HG02884 (cell line): ENCODE measurements around the gene MAP3K7CL.

Source experiments
- ATAC-seq: cut with Tn5 transposase; IDR thresholded peaks from one replicate; pipeline ENCODE4 v1.9.1; 2021; ENCODE audit warnings: mild to moderate bottlenecking, moderate library complexity; ENCODE audit not compliant: unreplicated experiment

The MAP3K7CL gene

DNA sequence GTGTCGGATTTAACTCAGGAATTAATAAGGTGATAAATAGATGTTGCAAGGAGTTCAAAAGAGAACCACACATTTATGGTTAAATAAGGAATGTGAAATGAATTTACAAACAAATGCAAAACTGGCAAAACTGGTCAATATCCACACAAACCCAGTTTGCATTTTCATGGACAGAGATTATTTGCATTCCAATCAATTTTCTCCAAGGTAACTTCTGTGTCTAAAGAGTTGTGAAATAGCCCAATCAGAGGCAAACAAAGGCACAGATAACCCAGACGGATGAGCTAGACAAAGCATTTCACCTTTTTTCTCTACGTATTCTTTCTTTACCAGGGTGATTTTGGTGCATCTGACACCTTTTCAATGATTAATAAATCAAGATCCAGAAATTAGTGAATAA is 63.9 kb downstream of the MAP3K7CL start:
- no peak for ATAC-seq

DNA sequence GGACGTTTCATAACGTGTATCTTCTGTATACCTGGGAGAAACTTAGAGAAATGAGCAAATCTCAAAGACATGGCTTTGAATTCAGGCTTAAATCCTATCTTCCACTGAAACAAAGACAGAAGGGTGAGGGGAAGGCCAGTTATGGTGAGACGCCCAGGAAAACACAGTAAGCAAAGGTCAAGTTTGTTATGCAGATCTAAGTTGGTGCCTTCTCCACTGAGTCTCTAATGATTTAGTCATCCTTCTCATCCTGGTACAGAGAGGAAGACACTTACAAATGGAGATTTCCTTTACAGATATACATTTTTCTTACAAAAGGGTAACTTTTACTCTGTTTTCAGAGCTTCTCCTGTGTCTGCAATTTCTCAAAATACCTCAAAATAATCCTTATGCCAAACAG is 64.4 kb downstream of the MAP3K7CL start:
- no peak for ATAC-seq

DNA sequence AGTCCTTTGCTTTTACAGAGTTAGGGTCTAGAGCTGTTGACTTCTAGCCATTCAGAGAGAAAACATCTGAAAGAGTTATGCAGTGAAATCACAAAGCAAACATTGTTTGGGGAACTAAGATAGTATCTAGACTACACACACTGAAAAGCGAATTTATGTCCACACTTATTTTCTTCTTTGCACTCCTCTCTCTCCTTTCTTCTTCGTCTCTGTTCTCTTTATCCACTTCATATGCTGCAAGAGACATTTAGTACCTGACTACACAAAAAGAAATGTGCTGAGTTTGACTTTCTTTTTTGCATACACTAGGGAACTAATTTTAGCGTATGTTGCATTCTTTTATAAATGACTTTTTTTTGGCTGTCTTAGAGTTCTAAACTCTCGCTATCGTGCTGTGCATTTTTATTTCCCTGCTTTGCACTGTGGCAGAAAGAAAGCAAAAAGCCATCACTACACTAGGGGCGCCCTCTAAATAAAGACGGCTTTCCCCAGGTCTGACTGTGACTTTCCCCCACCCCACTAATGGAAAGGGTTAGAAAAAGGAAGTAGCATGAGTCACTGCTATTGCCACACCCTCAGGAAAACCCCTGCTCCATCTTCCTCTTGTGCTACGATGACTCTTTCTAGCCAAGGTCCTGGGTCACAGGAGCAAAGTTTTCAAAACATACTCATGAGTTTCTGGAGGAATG is 65.7 kb downstream of the MAP3K7CL start:
- ATAC-seq: peak; percentile 97

DNA sequence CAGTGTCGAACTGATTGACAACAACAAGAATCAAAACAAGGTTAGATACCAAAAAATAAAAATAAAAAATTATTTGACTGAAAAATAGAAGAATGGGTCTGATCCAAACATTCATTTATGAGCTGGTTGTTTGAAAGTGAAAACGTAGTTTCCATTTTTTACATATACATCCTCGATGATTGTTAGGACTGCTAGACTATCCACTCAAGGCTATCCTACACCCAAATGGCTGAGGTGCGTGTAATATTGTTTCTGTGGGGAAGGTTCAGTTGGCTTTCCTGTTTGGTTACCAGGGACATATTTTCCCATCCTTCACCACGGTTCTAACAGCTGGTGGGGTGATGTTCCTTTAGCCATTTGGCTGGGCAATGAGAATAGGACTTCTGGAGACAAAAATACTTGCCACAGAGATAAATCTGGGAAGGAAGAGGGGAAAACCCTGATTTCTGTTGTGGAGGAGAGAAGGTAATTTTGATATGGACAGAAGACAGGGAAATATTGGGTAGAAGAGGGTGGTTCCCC is 66.3 kb downstream of the MAP3K7CL start:
- peak; percentile 8 for ATAC-seq

DNA sequence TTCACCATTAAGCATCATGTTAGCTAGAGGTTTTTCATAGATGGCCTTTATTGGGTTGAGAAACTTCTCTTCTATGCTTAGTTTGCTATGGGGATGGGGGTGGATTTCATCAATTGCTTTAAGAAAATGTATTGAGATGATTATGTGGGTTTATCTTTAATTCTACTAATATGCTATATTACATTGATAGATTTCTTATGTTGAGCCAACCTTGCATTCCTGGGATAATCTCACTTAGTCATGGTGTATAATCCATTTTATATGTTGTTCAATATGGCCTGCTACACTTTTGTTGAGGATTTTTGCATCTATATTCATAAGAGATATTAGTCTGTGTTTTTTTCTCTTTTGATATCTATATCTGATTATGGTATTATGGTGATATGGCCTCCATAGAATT is 70.7 kb downstream of the MAP3K7CL start:
- ATAC-seq: no peak

DNA sequence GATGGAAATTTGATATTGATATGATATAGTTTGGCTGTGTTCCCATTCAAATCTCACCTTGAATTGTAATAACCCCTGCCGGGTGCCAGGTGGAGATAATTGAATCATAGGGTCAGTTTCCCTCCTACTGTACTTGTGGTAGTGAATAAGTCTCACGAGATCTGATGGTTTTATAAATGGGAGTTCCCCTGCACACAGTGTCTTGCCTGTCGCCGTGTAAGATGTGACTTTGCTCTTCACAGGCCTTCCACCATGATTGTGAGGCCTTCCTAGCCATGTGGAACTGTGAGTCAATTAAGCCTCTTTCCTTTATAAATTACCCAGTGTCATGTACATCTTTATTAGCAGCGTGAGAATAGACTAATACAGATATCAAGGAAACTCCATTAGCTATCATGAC is 74.6 kb downstream of the MAP3K7CL start:
- no peak for ATAC-seq

DNA sequence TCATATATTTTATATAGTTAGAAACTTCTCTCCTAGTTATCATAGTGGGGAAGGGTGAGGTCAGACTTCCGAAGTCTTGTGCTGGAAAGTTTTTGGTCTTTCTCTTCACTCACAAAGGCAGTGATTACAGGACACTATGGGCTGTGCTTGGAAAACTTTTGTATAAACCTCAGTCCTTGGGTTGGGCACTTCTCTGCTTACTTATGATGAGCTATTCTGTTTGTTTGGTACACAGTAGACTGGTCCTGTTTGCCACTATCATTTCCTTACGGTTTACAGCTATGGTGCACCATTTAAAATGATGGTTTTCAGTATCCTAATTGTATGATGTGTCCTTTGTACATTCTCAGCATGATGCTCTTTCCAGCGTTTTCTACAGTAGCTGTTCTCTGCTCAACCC is 75.5 kb downstream of the MAP3K7CL start:
- no peak for ATAC-seq

DNA sequence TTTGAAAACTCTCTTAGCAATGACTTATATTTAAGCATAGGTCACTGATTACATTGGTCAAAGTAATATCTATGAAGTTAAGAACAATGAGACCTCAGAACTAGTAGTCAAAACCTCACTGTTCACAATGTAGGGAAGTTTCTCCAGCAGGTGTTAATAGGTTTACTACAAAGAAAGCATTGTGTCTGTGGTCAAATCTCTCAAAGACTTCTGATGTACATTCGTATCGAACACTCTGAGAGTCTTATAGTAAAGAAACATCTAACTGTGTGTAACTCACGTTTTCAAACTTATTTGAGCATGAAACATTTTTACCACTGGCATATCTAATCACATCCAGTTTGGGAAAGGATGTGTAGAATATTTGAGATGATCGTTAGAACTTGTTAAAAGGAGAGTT is 76.0 kb downstream of the MAP3K7CL start:
- no peak for ATAC-seq

DNA sequence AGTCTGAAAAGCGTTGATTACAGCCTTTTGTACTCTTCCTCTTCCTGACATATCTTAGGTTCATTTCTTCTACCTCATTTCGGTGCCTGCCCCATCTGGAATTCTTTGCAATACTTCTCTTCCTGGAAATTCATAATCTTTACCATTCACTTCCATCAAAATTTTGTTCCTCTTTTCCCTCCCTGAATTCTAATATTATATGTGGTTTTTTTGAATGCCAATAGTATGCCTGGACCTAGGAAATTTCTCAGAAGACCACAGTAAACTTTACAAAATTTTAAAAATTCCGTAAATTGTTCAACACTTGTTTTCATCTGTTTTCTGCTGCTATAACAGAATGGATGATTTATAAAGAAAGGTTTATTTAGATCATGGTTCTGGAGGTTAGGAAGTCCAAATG is 76.8 kb downstream of the MAP3K7CL start:
- ATAC-seq: no peak

DNA sequence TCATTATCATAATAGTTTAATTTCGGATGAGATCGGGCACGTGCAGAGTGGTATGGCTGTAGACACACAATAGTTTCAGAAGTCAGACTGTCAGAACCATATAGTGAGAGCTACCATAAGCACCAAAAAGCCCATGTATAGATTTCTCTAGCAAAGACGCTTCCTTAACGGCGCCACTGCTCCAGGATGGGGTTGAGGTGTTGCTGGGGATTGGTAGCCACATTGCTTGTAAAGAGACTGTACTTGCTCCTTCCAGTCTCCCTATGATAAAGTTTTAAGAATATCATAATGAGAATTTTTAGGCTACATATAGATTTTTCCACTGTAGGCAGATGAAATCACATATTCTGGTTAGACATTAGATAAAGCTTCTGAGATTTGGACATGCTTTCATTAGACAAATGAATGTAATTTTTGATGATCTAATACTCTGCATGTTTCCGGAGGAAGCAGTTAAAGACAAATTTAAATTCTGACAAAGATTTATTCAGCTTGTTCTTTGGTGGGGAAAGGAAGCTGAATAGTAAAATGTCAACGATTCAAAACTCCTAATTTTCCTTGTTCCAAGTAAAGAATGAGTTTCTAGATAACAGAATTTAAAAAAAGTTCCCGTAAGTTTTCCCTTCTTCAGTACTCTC is 77.7 kb downstream of the MAP3K7CL start:
- no peak for ATAC-seq

DNA sequence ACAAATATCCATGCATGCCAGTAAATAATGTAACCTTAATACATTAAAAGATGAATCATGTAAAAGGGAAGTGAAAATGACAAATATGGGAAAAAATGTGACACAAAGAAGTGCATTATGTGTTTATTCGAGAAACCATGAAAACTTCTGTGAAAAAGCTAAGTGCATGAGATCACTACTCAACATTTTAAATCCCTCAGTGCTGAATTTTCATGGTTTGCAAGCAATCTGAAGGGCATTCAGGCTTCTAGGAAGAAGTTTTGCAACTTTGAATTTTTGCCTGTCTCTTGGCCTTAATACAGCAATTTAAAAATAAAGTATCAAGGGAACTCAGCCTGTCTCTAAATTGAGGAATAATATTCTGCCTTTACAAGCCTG is 78.2 kb downstream of the MAP3K7CL start:
- ATAC-seq: no peak

DNA sequence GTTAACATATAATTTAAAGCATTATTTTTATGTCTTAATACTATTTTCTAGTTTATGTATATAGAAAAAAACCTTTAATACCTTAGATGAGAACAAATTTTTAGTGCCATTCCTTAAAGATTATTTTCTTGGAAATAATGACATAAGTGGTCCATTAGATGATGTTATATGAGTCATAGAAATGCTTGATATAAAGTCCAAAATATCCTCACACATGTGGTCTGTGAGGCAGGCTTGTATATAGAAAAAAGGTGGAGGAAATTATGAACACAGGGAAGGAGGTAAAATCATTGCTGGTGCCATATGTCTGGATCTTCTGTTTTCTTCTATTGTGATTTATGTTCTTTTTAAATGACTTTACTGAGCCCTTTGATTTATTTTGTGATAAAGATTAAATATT is 79.3 kb downstream of the MAP3K7CL start:
- ATAC-seq: no peak

DNA sequence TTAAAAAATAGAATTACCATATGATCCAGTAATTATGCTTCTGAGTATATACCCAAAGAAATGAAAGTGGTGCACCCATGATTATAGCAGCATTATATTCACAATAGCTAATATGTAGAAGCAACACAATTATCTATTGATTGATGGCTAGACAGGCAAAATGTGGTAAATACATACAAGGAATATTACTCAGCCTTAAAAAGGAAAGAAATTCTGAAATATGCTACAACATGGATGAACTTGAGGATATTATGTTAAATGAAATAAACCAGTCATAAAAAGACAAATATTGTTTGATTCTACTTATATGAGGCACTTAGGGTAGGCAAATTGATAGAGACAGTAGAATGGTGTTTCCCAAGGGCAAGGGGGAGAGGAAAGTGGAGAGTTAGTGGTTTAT is 80.8 kb downstream of the MAP3K7CL start:
- no peak for ATAC-seq

DNA sequence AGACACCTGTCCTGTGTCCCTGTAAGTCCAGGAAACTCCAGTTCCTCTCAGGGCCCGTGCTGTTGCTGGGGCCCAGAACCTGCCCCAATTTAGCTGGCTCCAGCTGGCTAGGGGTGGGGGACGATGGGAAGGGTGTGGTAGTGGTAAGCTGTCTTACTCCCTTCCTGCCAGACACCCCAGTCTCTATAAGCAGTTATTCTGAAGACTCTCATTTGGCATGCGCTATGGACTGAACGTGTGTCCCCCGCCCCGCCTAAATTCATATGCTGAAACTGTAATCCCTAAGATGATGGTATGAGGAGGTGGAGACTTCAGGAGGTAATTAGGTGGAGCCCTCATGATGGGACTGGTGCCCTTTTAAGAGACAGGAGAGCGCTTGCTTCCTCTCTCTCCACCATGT is 82.0 kb downstream of the MAP3K7CL start:
- no peak for ATAC-seq

DNA sequence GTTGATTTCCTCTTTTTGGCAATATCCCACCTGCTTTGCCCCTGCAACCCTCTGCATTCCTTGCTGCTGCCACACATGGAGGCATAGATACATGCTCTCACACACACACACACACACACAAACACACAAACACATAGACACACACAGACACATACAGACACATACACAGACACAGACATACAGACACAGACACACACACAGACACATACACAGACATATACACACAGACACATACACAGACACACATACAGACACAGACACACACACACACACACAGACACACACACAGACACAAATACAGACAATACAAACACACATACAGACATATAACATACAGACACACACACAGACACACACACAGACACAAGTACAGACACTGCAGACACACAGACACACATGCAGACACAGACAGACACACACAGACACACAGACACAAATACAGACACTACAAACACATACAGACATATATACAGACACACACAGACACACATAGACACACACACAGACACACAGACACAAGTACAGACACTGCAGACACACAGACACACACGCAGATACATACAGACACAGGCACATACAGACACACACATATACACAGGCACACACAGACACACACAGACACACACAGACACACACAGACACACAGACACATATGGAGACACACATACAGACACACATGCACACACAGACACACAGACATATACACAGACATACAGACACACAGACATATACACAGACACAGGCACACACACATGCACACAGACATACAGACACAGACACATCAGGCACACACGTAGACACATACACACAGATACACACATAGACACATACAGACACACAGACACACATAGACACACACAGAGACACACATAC is 83.3 kb downstream of the MAP3K7CL start:
- ATAC-seq: no peak

DNA sequence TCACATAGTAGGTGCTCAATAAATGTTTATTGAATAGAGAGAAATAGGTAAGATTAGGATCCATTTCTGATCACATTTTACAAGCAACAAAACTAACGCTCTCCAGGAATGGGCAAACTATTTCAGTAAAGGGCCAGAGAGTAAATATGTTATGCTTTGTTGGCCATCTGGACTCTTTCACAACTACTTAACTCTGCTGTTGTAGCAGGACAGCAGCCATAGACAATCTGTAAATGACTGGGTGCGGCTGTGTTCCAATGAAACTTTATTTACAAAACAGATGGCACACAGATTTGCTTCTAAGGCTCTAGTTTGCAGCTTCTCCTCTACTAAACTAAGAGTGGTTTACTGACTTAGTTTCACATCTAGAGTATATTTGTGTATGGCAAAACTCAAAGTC is 85.3 kb downstream of the MAP3K7CL start:
- no peak for ATAC-seq

DNA sequence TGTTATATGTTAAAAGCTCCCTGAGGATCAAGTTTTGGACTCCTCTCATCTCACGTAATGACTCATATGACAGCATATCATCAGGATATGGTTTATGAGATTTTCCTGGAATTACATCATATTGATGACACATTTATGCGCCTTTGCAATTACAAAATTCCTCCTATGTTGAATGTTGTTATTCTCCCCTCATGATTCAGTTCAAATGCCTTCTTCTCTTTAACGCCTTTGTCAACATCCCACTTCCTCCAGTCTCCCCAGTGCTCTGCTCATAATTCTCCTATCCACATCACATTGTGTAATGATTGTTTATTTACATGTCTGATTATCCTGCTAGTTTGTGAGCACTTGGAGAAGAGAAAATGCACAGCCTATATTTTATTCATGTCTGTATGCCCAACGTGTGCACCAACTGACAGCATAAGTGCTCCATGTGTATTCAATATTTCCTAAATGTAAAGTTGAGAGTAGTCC is 87.4 kb downstream of the MAP3K7CL start:
- ATAC-seq: no peak

DNA sequence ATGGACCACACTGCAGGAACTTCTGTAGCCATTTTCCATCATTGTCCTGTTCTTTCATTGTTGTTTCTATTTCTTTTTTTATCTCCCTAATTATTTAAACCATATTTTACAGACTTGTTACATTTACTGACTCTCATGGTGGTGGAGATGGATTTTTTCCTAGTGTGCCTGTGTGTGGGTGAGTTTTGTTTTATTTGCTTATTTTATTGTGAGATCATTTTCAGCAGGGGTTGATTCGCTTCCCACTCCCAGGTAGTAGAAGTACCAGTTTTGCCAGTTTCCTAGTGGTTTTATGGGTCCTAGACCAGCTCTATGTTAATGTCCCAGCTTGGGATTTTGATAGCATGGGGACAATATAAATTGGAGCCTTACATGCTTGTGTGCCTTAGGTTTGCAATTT is 88.3 kb downstream of the MAP3K7CL start:
- ATAC-seq: no peak

DNA sequence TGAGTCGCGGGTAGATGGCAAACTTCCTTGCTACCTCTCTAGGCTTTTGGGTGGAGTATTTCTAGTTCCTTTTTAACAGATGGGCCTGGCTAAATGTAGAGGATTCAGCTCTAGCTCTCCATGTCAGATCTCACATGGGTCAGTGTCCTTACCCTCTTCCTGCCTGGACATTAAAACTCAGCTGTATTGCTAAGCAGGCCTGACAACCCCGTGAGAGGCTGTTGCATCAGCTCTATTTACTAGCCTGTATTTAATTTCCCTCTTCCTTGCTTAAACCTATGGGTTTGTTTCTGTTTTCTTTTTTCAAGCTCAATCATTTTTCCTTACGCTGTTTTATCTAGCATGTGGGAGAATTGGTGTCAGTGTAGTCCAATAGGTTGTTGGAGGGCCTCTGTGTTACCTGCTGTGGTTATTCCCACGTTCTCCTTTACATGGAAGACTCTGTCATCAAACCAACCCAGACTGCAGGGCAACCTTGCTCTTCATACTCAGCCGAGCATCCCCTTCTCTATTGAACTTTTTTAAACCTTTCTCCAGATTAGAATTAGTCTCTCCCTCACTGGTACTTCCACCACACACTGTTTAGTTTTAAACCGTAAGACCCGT is 88.8 kb downstream of the MAP3K7CL start:
- ATAC-seq: no peak

DNA sequence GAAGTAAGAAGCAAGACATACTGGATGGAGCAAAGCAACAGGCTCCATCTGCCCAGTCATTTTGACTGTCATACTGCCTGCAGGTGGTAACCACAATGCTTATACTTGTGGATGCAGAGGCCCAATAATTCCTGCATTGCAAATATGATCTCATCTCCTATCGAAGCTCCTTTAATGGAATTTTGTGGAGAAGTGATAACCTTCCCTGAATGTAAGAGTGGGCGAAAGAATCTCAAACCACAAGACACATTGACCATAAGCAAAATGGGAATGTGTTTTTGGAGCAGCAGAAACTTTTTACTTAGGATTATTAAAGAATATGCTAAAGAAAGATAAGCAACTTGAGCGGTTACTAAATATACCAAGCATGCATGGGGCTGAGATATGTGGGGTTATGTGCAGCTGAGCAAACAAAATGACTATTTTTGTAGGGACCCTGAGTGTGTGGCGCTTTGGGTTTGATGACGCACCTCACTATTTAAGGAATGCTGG is 90.9 kb downstream of the MAP3K7CL start:
- no peak for ATAC-seq

DNA sequence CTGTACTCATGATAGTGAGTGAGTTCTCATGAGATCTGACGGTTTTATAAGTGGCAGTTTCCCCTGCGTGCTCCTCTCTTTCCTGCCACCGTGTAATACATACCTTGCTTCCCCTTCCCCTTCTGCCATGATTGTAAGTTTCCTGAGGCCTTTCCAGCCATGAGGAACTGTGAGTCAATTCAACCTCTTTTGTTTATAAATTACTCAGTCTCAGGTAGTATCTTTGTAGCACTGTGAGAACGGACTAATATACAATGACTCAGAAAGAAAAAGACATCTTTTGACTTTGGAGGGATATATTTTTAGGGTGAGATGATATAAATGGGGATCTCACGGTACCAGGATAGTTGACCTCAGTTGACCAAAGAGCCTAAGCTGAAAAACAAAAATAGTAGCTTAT is 93.6 kb downstream of the MAP3K7CL start:
- peak; percentile 63 for ATAC-seq
